RWPE1 (cell line): Measurements from ENCODE around the gene KRT8.
A peak's percentile ranks its signal among the peaks of the same experiment; 100 is the strongest.

Experiments used
- CTCF ChIA-PET: fragments of 350-600 bp; sonication (Branson Sonifier 250); formaldehyde crosslinking; extraction: SDS; loops from one replicate; lab custom pipeline; 2021; lab: Yijun Ruan, JAX
- POLR2A ChIA-PET: fragments of 400-600 bp; formaldehyde crosslinking; extraction: SDS; loops from one replicate; lab custom pipeline; 2020; ENCODE audit warnings: antibody characterized with exemption; ENCODE audit not compliant: low non-redundant PET; lab: Yijun Ruan, JAX
- DNase-seq: peaks from one replicate; pipeline ENCODE4 v3.0.0; 2012; ENCODE audit warnings: low spot score
- H3K27ac ChIP-seq: fragments of 450-650 bp; 2 replicates; pipeline ENCODE4 v1.5.1; 2017
- TF ChIP-seq, protein P1 (sequence below): fragments of 450-650 bp; conservative IDR thresholded peaks from 2 replicates; pipeline ENCODE4 v1.5.1; 2017; ENCODE audit warnings: low read depth, mild to moderate bottlenecking

Gene KRT8

GRCh38 chr12:52907092-52907810 lies 2.4 kb upstream of the KRT8 start:
- TF ChIP-seq, protein P1, sequence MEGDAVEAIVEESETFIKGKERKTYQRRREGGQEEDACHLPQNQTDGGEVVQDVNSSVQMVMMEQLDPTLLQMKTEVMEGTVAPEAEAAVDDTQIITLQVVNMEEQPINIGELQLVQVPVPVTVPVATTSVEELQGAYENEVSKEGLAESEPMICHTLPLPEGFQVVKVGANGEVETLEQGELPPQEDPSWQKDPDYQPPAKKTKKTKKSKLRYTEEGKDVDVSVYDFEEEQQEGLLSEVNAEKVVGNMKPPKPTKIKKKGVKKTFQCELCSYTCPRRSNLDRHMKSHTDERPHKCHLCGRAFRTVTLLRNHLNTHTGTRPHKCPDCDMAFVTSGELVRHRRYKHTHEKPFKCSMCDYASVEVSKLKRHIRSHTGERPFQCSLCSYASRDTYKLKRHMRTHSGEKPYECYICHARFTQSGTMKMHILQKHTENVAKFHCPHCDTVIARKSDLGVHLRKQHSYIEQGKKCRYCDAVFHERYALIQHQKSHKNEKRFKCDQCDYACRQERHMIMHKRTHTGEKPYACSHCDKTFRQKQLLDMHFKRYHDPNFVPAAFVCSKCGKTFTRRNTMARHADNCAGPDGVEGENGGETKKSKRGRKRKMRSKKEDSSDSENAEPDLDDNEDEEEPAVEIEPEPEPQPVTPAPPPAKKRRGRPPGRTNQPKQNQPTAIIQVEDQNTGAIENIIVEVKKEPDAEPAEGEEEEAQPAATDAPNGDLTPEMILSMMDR: no peak
- ChIA-PET POLR2A (interaction anchor here (1.1 to 3.1 kb wide), 2 partner anchors 17 to 42 kb away, joined by 3 to 17 read pairs; partner anchors contain the start of gene KRT18), CTCF (interaction anchor here (1.2 to 3.5 kb wide), 4 partner anchors 9 to 74 kb away, joined by 3 to 29 read pairs (median 4); no protein-coding TSS in a partner anchor)
- no peak for DNase-seq
- peak overlapping the region; percentile 96 for H3K27ac ChIP-seq

DNA sequence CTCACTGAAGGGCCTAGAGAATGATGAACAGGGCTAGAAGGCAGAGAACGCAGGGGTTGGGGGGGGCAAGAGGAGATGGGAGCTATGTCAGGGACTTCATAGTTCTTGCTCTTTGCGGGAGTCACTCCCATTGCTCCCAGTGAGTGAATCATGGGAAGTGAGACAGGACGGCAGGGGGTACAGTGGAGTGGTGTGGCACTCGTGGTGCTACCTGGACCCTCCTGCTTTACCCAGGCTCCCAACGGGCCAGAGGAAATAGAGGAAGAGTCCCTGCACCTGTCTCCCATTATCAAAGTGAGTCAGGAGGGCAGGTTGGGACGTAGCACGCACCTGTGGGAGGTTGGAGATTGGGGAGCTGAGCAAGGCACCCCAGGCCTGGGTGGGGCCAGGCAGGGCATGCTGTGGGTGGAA lies 1.3 kb upstream of the KRT8 start:
- H3K27ac ChIP-seq: peak overlapping the region; percentile 96
- CTCF ChIA-PET: interaction anchor here (0.6 to 3.5 kb wide), 7 partner anchors 21 to 782 kb away, joined by 3 to 29 read pairs (median 3); no protein-coding TSS in a partner anchor
- peak; percentile 79 for DNase-seq
- POLR2A ChIA-PET: interaction anchor here (0.6 to 3.1 kb wide), 3 partner anchors 42 to 45 kb away, joined by 3 to 17 read pairs (median 6); partner anchors contain the start of gene KRT18
- TF ChIP-seq, protein P1: no peak

- H3K27ac ChIP-seq: peak overlapping the region; percentile 96
- POLR2A ChIA-PET: interaction anchor here (0.5 to 0.7 kb wide), 2 partner anchors 102 to 1284 kb away, joined by 3 to 4 read pairs; no protein-coding TSS in a partner anchor
- TF ChIP-seq, protein P1: no peak
- CTCF ChIA-PET: interaction anchor here (0.9 to 3.5 kb wide), 2 partner anchors 24 to 77 kb away, joined by 3 to 29 read pairs; no protein-coding TSS in a partner anchor
- peak; percentile 60 for DNase-seq
These were observed 894 bp downstream of the KRT8 start for GRCh38 chr12:52903855-52904508.

DNA sequence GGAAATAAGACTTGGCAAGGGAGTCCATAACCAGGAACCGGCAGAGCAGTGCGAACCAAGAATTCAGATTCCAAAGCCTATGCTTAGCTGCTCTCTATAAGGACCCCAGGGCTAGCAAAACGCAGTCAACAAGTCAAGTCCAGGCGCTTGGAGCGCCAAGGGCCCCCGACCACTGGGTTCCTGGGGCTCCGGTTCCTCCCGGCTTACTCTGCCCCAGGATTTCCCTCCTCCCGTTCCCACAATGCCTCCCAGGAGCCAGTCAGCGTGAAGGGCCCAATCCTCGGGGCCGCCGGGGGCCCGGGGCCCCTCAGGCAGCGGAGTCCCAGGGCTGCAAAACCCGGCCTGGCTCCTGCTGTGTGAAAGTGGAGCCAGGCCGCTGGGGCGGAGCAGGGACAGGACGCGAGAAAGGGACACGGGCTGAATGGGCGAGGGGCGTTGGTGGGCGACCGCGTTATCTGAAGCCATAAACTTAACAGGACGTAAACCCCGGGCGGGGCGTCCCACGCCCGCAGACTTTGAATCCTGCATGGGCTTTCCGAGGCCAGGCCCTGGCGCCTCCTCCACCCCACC lies 1.5 kb downstream of the KRT8 start:
- TF ChIP-seq, protein P1: no peak
- ChIA-PET CTCF (interaction anchor here (1.0 to 3.5 kb wide), 2 partner anchors 77 to 78 kb away, joined by 3 to 29 read pairs; no protein-coding TSS in a partner anchor), POLR2A (interaction anchor here (0.5 kb wide), 1 partner anchor 102 kb away, joined by 4 read pairs; no protein-coding TSS in a partner anchor)
- no peak for DNase-seq
- peak overlapping the region; percentile 96 for H3K27ac ChIP-seq

DNA sequence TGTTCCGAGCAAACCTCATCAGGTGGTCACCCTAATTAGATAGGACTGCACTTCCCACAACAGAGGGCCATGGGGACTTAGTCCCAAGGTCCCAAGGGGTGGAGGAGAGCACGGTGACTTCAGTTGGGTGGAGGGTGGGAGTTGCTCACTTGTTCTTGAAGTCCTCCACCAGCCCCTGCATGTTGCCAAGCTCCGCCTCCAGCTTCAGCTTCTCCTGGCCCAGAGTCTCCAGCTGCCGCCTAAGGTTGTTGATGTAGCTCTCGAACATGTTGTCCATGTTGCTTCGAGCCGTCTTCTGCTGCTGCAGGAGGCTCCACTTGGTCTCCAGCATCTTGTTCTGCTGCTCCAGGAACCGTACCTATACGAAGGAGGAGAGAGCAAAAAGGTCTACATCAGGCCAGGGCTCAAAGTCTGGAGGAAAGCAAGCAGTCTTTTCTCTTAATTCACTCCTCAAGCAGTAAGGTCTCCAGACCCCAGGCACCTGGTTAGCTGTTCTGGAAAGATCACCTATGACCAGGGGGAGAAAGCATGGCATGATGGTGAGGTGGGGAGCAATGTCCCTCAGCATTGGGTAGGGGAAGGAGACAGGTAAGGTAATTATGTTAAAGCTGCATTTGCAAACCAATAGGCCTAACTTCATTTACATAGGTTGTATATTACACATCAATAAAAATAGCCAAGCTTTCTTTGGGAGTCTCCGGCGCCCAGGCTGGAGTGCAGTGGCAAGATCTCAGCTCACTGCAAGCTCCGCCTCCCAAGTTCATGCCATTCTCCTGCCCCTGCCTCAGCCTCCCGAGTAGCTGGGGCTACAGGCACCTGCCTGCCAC lies 2.9 kb downstream of the KRT8 start:
- peak overlapping the region; percentile 96 for H3K27ac ChIP-seq
- no peak for DNase-seq
- POLR2A ChIA-PET: no interaction called here
- TF ChIP-seq, protein P1: no peak
- CTCF ChIA-PET: interaction anchor here (1.0 to 1.5 kb wide), 3 partner anchors 17 to 79 kb away, joined by 3 to 7 read pairs (median 5); no protein-coding TSS in a partner anchor
